Loucy (cell line): Measurements from ENCODE around the gene SPSB3.

Experiments
- EZH2phosphoT487 ChIP-seq: fragments of 200-600 bp; IDR thresholded peaks from 2 replicates; pipeline ENCODE4 v1.6.1; 2018; ENCODE audit warnings: antibody characterized with exemption, mild to moderate bottlenecking, moderate library complexity, borderline replicate concordance
- TF ChIP-seq, protein P1 (sequence below): fragments of 200-600 bp; sonication (generic); conservative IDR thresholded peaks from 2 replicates; pipeline ENCODE4 v1.5.1; 2014; ENCODE audit warnings: mild to moderate bottlenecking, antibody characterized with exemption, low read length

DNA sequence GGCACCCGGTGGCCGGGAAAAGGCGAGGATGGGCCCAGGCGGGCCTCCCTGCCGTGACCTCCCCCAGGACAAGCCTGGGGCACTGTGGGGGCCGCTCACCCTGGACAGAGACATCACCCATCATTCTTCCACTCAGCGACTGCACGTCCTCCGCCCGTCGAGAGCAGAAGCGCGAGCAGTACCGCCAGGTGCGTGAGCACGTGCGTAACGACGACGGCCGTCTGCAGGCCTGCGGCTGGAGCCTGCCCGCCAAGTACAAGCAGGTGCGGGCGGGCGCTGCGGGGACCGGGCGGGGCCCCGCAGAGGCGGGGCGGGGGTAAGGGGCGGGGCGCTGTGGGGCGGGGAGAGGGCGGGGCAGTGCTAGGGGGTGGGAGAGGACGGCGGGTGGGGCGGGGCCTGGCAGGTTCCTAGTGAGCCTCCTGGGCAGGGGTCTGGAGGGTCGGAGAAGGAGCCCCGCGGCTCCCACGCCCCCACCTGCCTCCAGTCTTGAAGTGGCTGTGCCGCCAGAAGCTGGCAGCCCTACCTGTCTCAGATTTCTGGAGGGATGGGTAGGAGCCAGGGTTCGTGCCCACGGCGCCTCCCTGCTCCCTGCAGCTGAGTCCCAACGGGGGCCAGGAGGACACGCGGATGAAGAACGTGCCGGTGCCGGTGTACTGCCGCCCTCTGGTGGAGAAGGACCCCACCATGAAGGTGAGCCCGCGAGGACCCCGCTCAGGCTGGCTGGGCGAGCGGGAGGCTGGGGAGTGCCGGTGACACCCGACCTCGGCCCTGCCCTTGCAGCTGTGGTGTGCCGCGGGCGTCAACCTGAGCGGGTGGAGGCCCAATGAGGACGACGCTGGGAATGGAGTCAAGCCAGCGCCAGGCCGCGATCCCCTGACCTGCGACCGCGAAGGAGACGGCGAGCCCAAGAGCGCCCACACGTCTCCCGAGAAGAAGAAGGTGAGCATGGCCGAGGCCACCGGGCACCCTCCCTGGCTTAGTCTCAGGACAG lies 18.6 kb downstream of the SPSB3 start:
- TF ChIP-seq, protein P1, sequence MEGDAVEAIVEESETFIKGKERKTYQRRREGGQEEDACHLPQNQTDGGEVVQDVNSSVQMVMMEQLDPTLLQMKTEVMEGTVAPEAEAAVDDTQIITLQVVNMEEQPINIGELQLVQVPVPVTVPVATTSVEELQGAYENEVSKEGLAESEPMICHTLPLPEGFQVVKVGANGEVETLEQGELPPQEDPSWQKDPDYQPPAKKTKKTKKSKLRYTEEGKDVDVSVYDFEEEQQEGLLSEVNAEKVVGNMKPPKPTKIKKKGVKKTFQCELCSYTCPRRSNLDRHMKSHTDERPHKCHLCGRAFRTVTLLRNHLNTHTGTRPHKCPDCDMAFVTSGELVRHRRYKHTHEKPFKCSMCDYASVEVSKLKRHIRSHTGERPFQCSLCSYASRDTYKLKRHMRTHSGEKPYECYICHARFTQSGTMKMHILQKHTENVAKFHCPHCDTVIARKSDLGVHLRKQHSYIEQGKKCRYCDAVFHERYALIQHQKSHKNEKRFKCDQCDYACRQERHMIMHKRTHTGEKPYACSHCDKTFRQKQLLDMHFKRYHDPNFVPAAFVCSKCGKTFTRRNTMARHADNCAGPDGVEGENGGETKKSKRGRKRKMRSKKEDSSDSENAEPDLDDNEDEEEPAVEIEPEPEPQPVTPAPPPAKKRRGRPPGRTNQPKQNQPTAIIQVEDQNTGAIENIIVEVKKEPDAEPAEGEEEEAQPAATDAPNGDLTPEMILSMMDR = no peak
- no peak for TF ChIP-seq EZH2phosphoT487
